ENCODE measurements around the gene ZCCHC12. TPM values are rescaled to one million over a fixed set of nuclear protein-coding genes. Genes with fewer than 3 reads are reported as not detected.

ZCCHC12 gene
- total and polyA plus RNA-seq, 10 of the 15 experiments (the other 5 are each of a cell fraction or from before 2014, with no cell fraction given) = 0.04 TPM; not detected in 9

GRCh38 chrX:118872102-118872566 lies 48.5 kb downstream of the ZCCHC12 start:
- in situ Hi-C loops (cut with MboI) (no loop called here), intact Hi-C loops (cut with micrococcal nuclease; ENCODE audit: unreplicated experiment) (no loop called here)
- no peak overlapping the region for H3K4me2 ChIP-seq (ENCODE audit: control insufficient read depth, insufficient read depth)
- ChIA-PET POLR2A (no interaction called here), CTCF (interaction anchor here (0.7 kb wide), 1 partner anchor 36 kb away, joined by 3 read pairs; no protein-coding TSS in a partner anchor), SMC1A (ENCODE audit: uncharacterized antibody, unreplicated experiment) (no interaction called here), RAD21 (ENCODE audit: unreplicated experiment) (no interaction called here)
- 6% methylated on average over 4 of the region's 4 CpGs for WGBS (ENCODE audit: insufficient coverage, insufficient replicate concordance, low lambda C conversion rate, missing lambda C conversion rate)
- no peak overlapping the region for H3K9ac ChIP-seq (ENCODE audit: control insufficient read depth, insufficient read depth, low read length)
- H3K27me3 ChIP-seq (replicated peaks in 1 of 2; ENCODE audit: control insufficient read depth in 2 of 2, insufficient read depth in 2 of 2, low read length in 1 of 2) = no peaks in the 10 kb centered on the region
- no peak for DNase-seq (ENCODE audit: low read depth, low spot score)
- no peak overlapping the region for H3K27ac ChIP-seq (ENCODE audit: control insufficient read depth, insufficient read depth)
- H3K9me3 ChIP-seq (replicated peaks; ENCODE audit: control insufficient read depth, insufficient read depth, low read length) = no peaks in the 10 kb centered on the region
- no peaks in the 10 kb centered on the region for H4K20me1 ChIP-seq (ENCODE audit: control insufficient read depth, insufficient read depth)
- no TSS peak for BruUV-seq (replicated peaks)
- H2AFZ ChIP-seq (ENCODE audit: control insufficient read depth, low read depth, low read length) = no peak overlapping the region
- no peak overlapping the region for H3K4me3 ChIP-seq
- FAIRE-seq = no peak
- no peaks in the 10 kb centered on the region for H3K79me2 ChIP-seq (ENCODE audit: control insufficient read depth, insufficient read depth, low read length)
- H3K4me1 ChIP-seq (ENCODE audit: control insufficient read depth, insufficient read depth, low read length) = no peaks in the 10 kb centered on the region
- ATAC-seq = no peak
- TF ChIP-seq CTCF (IDR thresholded peaks at IDR 0.05 in 2 of 3, conservative IDR thresholded peaks at IDR 0.05 in 1 of 3; ENCODE audit: control insufficient read depth in 2 of 3, extremely low read depth in 1 of 3, insufficient read depth in 1 of 3, low read depth in 3 of 3, low read length in 3 of 3) = no peak
- TF ChIP-seq SMAD1 (IDR thresholded peaks at IDR 0.05; ENCODE audit: low read depth, partially characterized antibody) = no peak
- TF ChIP-seq ZBTB33 (IDR thresholded peaks at IDR 0.05) = no peak
- no peak for TF ChIP-seq REST (IDR thresholded peaks at IDR 0.05; ENCODE audit: low read depth, low read length)
- no peak for TF ChIP-seq SRF (IDR thresholded peaks at IDR 0.05; ENCODE audit: low read depth in 2 of 2, low read length in 2 of 2)
- no peaks in the 10 kb centered on the region for H3K36me3 ChIP-seq (ENCODE audit: control insufficient read depth in 2 of 2, insufficient read depth in 2 of 2, low read length in 1 of 2)

Other genes with a start within 250 kb of the ZCCHC12 start
- gene IL13RA1, start 96.2 kb upstream of the ZCCHC12 start, total RNA-seq (2014; rRNA removed) = 9.5 and 11.8 TPM in 2 replicates
- gene IL13RA1, start 96.2 kb upstream of the ZCCHC12 start, total RNA-seq (2014; rRNA removed; fragmentation: Illumina TruSeq; extraction: Trizol) = 13.3 and 14.0 TPM in 2 replicates
- 10.6 TPM in 2 replicates for gene IL13RA1, start 96.2 kb upstream of the ZCCHC12 start, total RNA-seq (2021)
- gene IL13RA1, start 96.2 kb upstream of the ZCCHC12 start, polyA plus RNA-seq (2011; rRNA removed) = 8.0 and 11.5 TPM in 2 replicates
- gene IL13RA1, start 96.2 kb upstream of the ZCCHC12 start, polyA plus RNA-seq (2014; fragmentation: Illumina TruSeq; extraction: Trizol) = 14.2 and 18.3 TPM in 2 replicates
- gene IL13RA1, start 96.2 kb upstream of the ZCCHC12 start, polyA plus RNA-seq (2014; fragmentation: Nextera tagmentation; extraction: Ambion mirVana) = 1 to 10 TPM; 2.3 to 4.1 TPM
- 7.1 and 8.7 TPM in 2 replicates for gene IL13RA1, start 96.2 kb upstream of the ZCCHC12 start, polyA plus RNA-seq (2014; rRNA removed)
- 1 to 10 TPM; 4.2 to 5.8 TPM for gene IL13RA1, start 96.2 kb upstream of the ZCCHC12 start, polyA plus RNA-seq (2016; fragmentation: Nextera tagmentation; extraction: Ambion mirVana)
- gene LONRF3, start 150.8 kb downstream of the ZCCHC12 start, total RNA-seq (2014; rRNA removed) = 0.23 TPM in 1 of 2 replicates, not detected in the other
- gene LONRF3, start 150.8 kb downstream of the ZCCHC12 start, total RNA-seq (2014; rRNA removed; fragmentation: Illumina TruSeq; extraction: Trizol) = 0.09 TPM in 2 replicates
- gene LONRF3, start 150.8 kb downstream of the ZCCHC12 start, total RNA-seq (2021) = 0.10 and 0.16 TPM in 2 replicates
- 0.05 TPM in 1 of 2 replicates, not detected in the other for gene LONRF3, start 150.8 kb downstream of the ZCCHC12 start, polyA plus RNA-seq (2011; rRNA removed)
- 0.09 TPM in 1 of 2 replicates, not detected in the other for gene LONRF3, start 150.8 kb downstream of the ZCCHC12 start, polyA plus RNA-seq (2014; fragmentation: Illumina TruSeq; extraction: Trizol)
- under 1 TPM in 1 of 2 experiments, not detected in 1; 0.07 TPM for gene LONRF3, start 150.8 kb downstream of the ZCCHC12 start, polyA plus RNA-seq (2014; fragmentation: Nextera tagmentation; extraction: Ambion mirVana)
- 0.05 and 0.08 TPM in 2 replicates for gene LONRF3, start 150.8 kb downstream of the ZCCHC12 start, polyA plus RNA-seq (2014; rRNA removed)
- not detected for gene LONRF3, start 150.8 kb downstream of the ZCCHC12 start, polyA plus RNA-seq (2016; fragmentation: Nextera tagmentation; extraction: Ambion mirVana)
- gene CT47C1, start 249.2 kb downstream of the ZCCHC12 start, total RNA-seq (2014; rRNA removed) = not detected in 2 replicates
- gene CT47C1, start 249.2 kb downstream of the ZCCHC12 start, total RNA-seq (2014; rRNA removed; fragmentation: Illumina TruSeq; extraction: Trizol) = not detected in 2 replicates
- not detected in 2 replicates for gene CT47C1, start 249.2 kb downstream of the ZCCHC12 start, total RNA-seq (2021)
- not detected in 2 replicates for gene CT47C1, start 249.2 kb downstream of the ZCCHC12 start, polyA plus RNA-seq (2011; rRNA removed)
- gene CT47C1, start 249.2 kb downstream of the ZCCHC12 start, polyA plus RNA-seq (2014; fragmentation: Illumina TruSeq; extraction: Trizol) = not detected in 2 replicates
- gene CT47C1, start 249.2 kb downstream of the ZCCHC12 start, polyA plus RNA-seq (2014; fragmentation: Nextera tagmentation; extraction: Ambion mirVana) = not detected
- gene CT47C1, start 249.2 kb downstream of the ZCCHC12 start, polyA plus RNA-seq (2014; rRNA removed) = not detected in 2 replicates
- not detected for gene CT47C1, start 249.2 kb downstream of the ZCCHC12 start, polyA plus RNA-seq (2016; fragmentation: Nextera tagmentation; extraction: Ambion mirVana)